ENCODE results near the gene OR51F1. TPM values are rescaled to one million over a fixed set of nuclear protein-coding genes. Genes with fewer than 3 reads are reported as not detected.
"Not testable (repeated sequence)": the region's sequence is repeated elsewhere in the genome, so short reads cannot be mapped to it uniquely, and the experiment has no call there.

The OR51F1 gene
- total and polyA plus RNA-seq, 5 donors from 2014 or later = not detected

DNA sequence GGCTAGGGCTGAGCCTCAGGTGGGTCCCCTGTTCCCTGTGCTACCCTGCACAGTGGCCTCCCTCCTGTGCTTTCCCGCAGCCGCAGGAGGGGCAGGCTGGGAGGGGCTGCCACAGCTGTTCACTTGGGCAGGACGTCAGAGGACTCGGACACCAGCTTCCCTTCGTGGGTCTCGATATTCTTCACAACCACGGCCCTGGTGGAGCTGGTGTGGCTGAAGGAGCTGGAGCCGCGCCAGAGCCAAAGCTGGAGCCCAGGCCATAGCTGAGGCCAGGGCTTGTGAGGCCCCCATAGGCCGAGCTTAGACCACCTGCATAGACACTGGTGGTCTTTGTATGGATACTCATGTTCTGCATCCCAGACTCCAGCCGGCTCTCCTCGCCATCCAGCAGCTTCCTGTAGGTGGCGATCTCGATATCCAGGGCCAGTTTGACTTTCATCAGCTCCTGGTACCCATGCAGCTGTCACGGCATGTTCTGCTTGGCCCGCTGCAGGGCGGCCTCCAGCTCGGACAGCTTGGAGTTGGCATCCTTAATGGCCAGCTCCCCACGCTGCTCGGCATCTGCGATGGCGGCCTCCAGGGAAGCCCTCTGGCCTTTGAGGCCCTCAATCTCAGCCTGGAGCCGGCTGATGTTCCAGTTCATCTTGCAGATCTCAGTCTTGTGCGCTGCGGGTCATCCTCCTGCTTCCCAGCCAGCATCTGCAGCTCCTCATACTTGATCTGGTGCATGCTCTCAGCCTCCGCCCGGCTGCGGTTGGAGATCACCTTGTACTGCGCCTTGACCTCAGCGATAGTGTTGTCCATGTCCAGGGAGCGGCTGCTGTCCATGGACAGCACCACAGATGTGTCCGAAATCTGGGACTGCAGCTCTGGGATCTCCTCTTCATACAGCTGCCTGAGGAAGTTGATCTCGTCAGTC lies 46.9 kb downstream of the OR51F1 start:
- H3K4me1 Mint-ChIP-seq; H3K4me1 ChIP-seq (ENCODE audit: control insufficient read depth, insufficient read depth, low read length, poor library complexity, severe bottlenecking); H3K9me3 Mint-ChIP-seq; H3K9me3 ChIP-seq (ENCODE audit: control insufficient read depth in 2 of 2, low read length in 2 of 2); H3K27me3 ChIP-seq (ENCODE audit: control insufficient read depth, insufficient read depth, low read length); H3K27me3 Mint-ChIP-seq; H3K4me3 Mint-ChIP-seq; ATAC-seq (ENCODE audit: low read depth in 2 of 2); H3K36me3 ChIP-seq (ENCODE audit: control insufficient read depth, insufficient read depth, low read length); H3K4me3 ChIP-seq (ENCODE audit: low read depth, low read length); H3K27ac Mint-ChIP-seq; H3K36me3 Mint-ChIP-seq; H3K27ac ChIP-seq (ENCODE audit: insufficient read depth, low read length, poor library complexity, severe bottlenecking); DNase-seq: not testable (repeated sequence)

Other genes starting within 250 kb of the OR51F1 start
- gene OR52M1, start 224.7 kb downstream of the OR51F1 start, total RNA-seq = not detected
- gene OR52M1, start 224.7 kb downstream of the OR51F1 start, polyA plus RNA-seq = not detected
- not detected for gene OR52I2, start 188.2 kb downstream of the OR51F1 start, total RNA-seq
- gene OR52I2, start 188.2 kb downstream of the OR51F1 start, polyA plus RNA-seq = not detected
- gene OR52I1, start 175.9 kb downstream of the OR51F1 start, total RNA-seq = not detected
- gene OR52I1, start 175.9 kb downstream of the OR51F1 start, polyA plus RNA-seq = not detected
- gene TRIM68, start 161.7 kb downstream of the OR51F1 start, total RNA-seq = 10.1 TPM
- 10 to 100 TPM; 17.0 to 22.3 (median 18.4) TPM for gene TRIM68, start 161.7 kb downstream of the OR51F1 start, polyA plus RNA-seq
- gene OR51D1, start 132.5 kb downstream of the OR51F1 start, total RNA-seq = not detected
- gene OR51D1, start 132.5 kb downstream of the OR51F1 start, polyA plus RNA-seq = not detected
- gene OR51E1, start 126.0 kb downstream of the OR51F1 start, total RNA-seq = not detected
- not detected for gene OR51E1, start 126.0 kb downstream of the OR51F1 start, polyA plus RNA-seq
- not detected for gene OR51E2, start 72.1 kb downstream of the OR51F1 start, total RNA-seq
- gene OR51E2, start 72.1 kb downstream of the OR51F1 start, polyA plus RNA-seq = not detected
- gene MMP26, start 65.2 kb downstream of the OR51F1 start, total RNA-seq = not detected
- gene MMP26, start 65.2 kb downstream of the OR51F1 start, polyA plus RNA-seq = not detected
- gene OR52R1, start 34.4 kb upstream of the OR51F1 start, total RNA-seq = not detected
- gene OR52R1, start 34.4 kb upstream of the OR51F1 start, polyA plus RNA-seq = not detected
- not detected for gene OR51F2, start 51.4 kb upstream of the OR51F1 start, total RNA-seq
- gene OR51F2, start 51.4 kb upstream of the OR51F1 start, polyA plus RNA-seq = not detected
- gene OR51S1, start 79.3 kb upstream of the OR51F1 start, total RNA-seq = not detected
- gene OR51S1, start 79.3 kb upstream of the OR51F1 start, polyA plus RNA-seq = not detected
- not detected for gene OR51T1, start 112.0 kb upstream of the OR51F1 start, total RNA-seq
- gene OR51T1, start 112.0 kb upstream of the OR51F1 start, polyA plus RNA-seq = not detected
- gene OR51A7, start 133.8 kb upstream of the OR51F1 start, total RNA-seq = not detected
- not detected for gene OR51A7, start 133.8 kb upstream of the OR51F1 start, polyA plus RNA-seq
- not detected for gene OR51G2, start 149.4 kb upstream of the OR51F1 start, total RNA-seq
- not detected for gene OR51G2, start 149.4 kb upstream of the OR51F1 start, polyA plus RNA-seq
- gene OR51G1, start 154.4 kb upstream of the OR51F1 start, total RNA-seq = not detected
- not detected for gene OR51G1, start 154.4 kb upstream of the OR51F1 start, polyA plus RNA-seq
- gene OR51A4, start 177.7 kb upstream of the OR51F1 start, total RNA-seq = not detected
- not detected for gene OR51A4, start 177.7 kb upstream of the OR51F1 start, polyA plus RNA-seq
- gene OR51A2, start 185.8 kb upstream of the OR51F1 start, total RNA-seq = not detected
- not detected for gene OR51A2, start 185.8 kb upstream of the OR51F1 start, polyA plus RNA-seq
- gene OR51L1, start 224.9 kb upstream of the OR51F1 start, total RNA-seq = not detected
- not detected for gene OR51L1, start 224.9 kb upstream of the OR51F1 start, polyA plus RNA-seq

Measured in CD4-positive, CD25-positive, alpha-beta regulatory T cell (primary cell).